Breast epithelium (tissue), 4 donors: ENCODE measurements around the gene COPS6. TPM values are rescaled to one million over a fixed set of nuclear protein-coding genes. Genes with fewer than 3 reads are reported as not detected.

Experiments used
- DNase-seq, 2 donors: peaks; one replicate each; pipeline ENCODE4 v3.0.0-alpha.2; 2019; ENCODE audit warnings: low spot score in 2 of 2
- H3K27ac ChIP-seq, 2 donors: fragments of 200-600 bp; sonication (generic) in 1 of 2; one replicate each; pipeline ENCODE4 v1.5.1; 2016 to 2019; ENCODE audit warnings: mild to moderate bottlenecking in 1 of 2
- H3K27me3 ChIP-seq, 2 donors: fragments of 200-600 bp; sonication (generic) in 1 of 2; one replicate each; pipeline versions ENCODE4 v1.5.1 to v1.6.0; 2017 to 2019; ENCODE audit warnings: control low read depth in 1 of 2, mild to moderate bottlenecking in 1 of 2
- H3K36me3 ChIP-seq: fragments of 200-600 bp; one replicate; pipeline ENCODE4 v1.5.1; 2019
- H3K4me1 ChIP-seq, 2 donors: fragments of 200-600 bp; sonication (generic); one replicate each; pipeline ENCODE4 v1.5.1; 2016 to 2019; ENCODE audit warnings: control low read depth in 1 of 2
- H3K4me3 ChIP-seq, 3 donors: fragments of 200-600 bp; sonication (generic); 1 replicate in 2 of 3; 2 replicates in 1 of 3; pipeline ENCODE4 v1.5.1; 2016 to 2019; ENCODE audit warnings: mild to moderate bottlenecking in 3 of 3, moderate library complexity in 2 of 3
- H3K9me3 ChIP-seq, 2 donors: fragments of 200-600 bp; sonication (generic) in 1 of 2; one replicate each; pipeline ENCODE4 v1.5.1; 2016 to 2019; ENCODE audit warnings: control low read depth in 1 of 2
- POLR2A ChIP-seq: fragments of 450-650 bp; IDR thresholded peaks from one replicate; pipeline ENCODE4 v1.6.1; 2016; ENCODE audit warnings: antibody characterized with exemption, mild to moderate bottlenecking, moderate library complexity
- POLR2AphosphoS5 ChIP-seq, 3 donors: sonication (generic); formaldehyde crosslinking; IDR thresholded peaks; one replicate each; pipeline ENCODE4 v1.6.1; 2017; ENCODE audit warnings: antibody characterized with exemption in 3 of 3
- intact Hi-C: fragments of 100-400 bp; cut with DNase I; formaldehyde crosslinking; loops from one replicate; pipeline ENCODE4 v1.15.1; 2023; ENCODE audit warnings: low total_unique reads
- total RNA-seq, 3 donors: library from RNA; depleted of rRNA; stranded (reverse); fragments of >200 nt; gene quantifications; one replicate each; pipeline ENCODE4 v1.1.0, GENCODE V29; 2016
- TF ChIP-seq, protein P1 (sequence below), 3 donors: fragments of 450-650 bp; IDR thresholded peaks; one replicate each; pipeline ENCODE4 v1.5.1; 2016 to 2017; ENCODE audit warnings: antibody characterized with exemption in 3 of 3, mild to moderate bottlenecking in 3 of 3, moderate library complexity in 3 of 3

Gene COPS6
- total RNA-seq, 3 donors from 2014 or later: 40.8 to 73.4 (median 49.6) TPM

DNA sequence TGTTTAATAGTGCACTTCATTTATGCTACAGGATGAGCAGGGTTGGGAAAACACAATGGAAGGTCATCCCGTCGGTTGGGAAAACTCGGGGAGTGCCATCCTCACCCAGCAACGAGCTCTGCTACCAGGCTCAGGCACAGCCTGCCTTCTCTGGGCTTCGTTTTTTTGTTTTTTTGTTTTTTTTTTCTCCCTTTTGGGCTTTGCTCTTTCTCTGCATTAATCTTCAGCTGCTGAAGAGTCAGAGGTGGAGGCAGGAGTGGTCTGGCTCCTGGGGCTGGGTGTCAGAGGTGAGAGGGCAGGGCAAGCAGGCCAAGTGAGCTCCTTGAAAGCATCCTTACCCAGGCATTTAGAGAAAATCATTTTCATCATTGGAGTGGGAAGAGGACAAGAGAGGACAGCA lies 18.8 kb upstream of the COPS6 start:
- peaks cover 25 to 31% of the 10 kb centered on the region in 2 donors for H3K9me3 ChIP-seq
- no peak overlapping the region for H3K4me3 ChIP-seq
- no peaks in the 10 kb centered on the region for H3K4me1 ChIP-seq
- intact Hi-C loops: no loop called here
- no peak for DNase-seq
- H3K36me3 ChIP-seq: peaks cover 29% of the 10 kb centered on the region
- no peak overlapping the region for H3K27ac ChIP-seq
- H3K27me3 ChIP-seq: no peaks in the 10 kb centered on the region
- TF ChIP-seq POLR2A (no peak), POLR2AphosphoS5 (IDR thresholded peaks at IDR 0.05) (no peak)
- TF ChIP-seq, protein P1, sequence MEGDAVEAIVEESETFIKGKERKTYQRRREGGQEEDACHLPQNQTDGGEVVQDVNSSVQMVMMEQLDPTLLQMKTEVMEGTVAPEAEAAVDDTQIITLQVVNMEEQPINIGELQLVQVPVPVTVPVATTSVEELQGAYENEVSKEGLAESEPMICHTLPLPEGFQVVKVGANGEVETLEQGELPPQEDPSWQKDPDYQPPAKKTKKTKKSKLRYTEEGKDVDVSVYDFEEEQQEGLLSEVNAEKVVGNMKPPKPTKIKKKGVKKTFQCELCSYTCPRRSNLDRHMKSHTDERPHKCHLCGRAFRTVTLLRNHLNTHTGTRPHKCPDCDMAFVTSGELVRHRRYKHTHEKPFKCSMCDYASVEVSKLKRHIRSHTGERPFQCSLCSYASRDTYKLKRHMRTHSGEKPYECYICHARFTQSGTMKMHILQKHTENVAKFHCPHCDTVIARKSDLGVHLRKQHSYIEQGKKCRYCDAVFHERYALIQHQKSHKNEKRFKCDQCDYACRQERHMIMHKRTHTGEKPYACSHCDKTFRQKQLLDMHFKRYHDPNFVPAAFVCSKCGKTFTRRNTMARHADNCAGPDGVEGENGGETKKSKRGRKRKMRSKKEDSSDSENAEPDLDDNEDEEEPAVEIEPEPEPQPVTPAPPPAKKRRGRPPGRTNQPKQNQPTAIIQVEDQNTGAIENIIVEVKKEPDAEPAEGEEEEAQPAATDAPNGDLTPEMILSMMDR (IDR thresholded peaks at IDR 0.05): no peak

DNA sequence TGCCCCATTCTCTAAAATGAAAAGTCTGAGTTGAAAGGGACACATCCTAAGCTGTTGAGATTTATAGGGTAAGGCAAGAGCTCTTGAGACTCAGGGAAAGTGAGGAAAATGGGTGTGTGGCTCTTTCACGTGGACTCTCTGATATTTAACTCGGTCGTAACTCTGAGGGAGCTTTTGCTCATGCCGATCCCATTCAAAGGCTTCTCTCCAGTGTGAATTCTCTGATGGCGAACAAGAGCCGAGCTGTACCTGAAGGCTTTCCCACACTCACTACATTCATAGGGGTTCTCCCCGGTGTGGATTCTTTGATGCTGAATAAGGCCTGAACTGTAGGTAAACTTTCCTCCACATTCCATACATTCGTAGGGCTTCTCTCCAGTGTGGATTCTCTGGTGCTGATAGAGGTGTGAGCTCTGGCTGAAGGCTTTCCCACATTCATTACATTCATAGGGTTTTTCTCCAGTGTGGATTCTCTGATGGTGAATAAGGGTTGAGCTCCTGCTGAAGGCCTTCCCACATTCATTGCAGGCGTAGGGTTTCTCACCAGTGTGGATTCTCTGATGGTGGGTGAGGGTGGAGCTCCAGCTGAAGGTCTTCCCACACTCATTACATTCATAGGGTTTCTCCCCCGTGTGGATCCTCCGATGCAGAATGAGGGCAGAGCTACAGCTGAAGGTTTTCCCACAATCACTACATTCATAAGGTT lies 17.6 kb upstream of the COPS6 start:
- Histone ChIP-seq H3K4me1 (no peaks in the 10 kb centered on the region), H3K27me3 (no peaks in the 10 kb centered on the region), H3K27ac (no peak overlapping the region), H3K4me3 (peak overlapping the region in 1 of 3 donors; percentile 10), H3K36me3 (peaks cover 29% of the 10 kb centered on the region), H3K9me3 (peaks cover 25 to 31% of the 10 kb centered on the region in 2 donors)
- DNase-seq: no peak
- intact Hi-C loops: no loop called here
- TF ChIP-seq POLR2AphosphoS5 (IDR thresholded peaks at IDR 0.05) (no peak), POLR2A (no peak)
- TF ChIP-seq, protein P1 (IDR thresholded peaks at IDR 0.05): no peak

DNA sequence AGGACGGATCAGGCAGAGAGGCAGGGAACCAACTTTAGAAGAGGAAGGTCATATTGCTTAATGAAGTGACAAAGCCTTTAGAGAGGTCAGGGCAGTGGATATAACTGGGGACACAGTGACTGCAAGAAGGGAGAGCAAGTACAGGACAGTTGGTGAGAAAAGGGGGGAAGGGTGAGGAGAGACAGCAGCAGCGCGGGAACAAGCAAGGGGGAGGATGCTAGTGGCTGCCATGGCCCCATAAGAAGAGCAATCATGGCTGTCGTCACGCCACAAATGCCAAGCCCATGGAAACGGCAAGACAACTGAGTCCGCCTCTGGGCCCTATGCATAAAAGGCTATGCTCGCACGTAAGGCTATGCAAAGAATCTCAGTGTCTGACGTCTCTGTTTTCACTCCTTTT lies 16.3 kb upstream of the COPS6 start:
- H3K27me3 ChIP-seq: no peaks in the 10 kb centered on the region
- peaks cover 29% of the 10 kb centered on the region for H3K36me3 ChIP-seq
- TF ChIP-seq POLR2AphosphoS5 (IDR thresholded peaks at IDR 0.05) (no peak), POLR2A (no peak)
- TF ChIP-seq, protein P1 (IDR thresholded peaks at IDR 0.05): no peak
- no peak overlapping the region for H3K4me3 ChIP-seq
- DNase-seq: no peak
- no peaks in the 10 kb centered on the region for H3K4me1 ChIP-seq
- H3K27ac ChIP-seq: no peak overlapping the region
- intact Hi-C loops: no loop called here
- peaks cover 25 to 31% of the 10 kb centered on the region in 2 donors for H3K9me3 ChIP-seq

DNA sequence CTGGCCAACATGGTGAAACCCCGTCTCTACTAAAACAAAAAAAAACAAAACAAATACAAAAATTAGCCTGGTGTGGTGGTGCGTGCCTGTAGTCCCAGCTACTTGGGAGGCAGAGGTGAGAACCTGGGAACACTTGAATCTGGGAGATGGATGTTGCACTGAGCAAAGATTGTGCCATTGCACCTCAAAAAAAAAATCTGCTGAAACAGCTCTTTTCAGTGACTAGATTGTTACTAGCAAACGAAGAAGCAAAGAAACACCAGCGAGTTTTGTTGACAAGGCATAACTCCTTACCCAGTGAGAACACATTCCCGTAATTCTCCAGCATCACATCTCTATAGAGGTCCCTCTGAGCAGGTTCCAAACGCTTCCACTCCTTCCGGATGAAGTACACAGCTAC lies 13.9 kb upstream of the COPS6 start:
- H3K27ac ChIP-seq: no peak overlapping the region
- H3K4me1 ChIP-seq: no peaks in the 10 kb centered on the region
- TF ChIP-seq POLR2AphosphoS5 (IDR thresholded peaks at IDR 0.05): no peak
- intact Hi-C loops: no loop called here
- no peak for DNase-seq
- no peak overlapping the region for H3K4me3 ChIP-seq
- H3K9me3 ChIP-seq: peaks cover 25 to 30% of the 10 kb centered on the region in 2 donors
- no peaks in the 10 kb centered on the region for H3K27me3 ChIP-seq
- H3K36me3 ChIP-seq: peaks cover 29% of the 10 kb centered on the region

DNA sequence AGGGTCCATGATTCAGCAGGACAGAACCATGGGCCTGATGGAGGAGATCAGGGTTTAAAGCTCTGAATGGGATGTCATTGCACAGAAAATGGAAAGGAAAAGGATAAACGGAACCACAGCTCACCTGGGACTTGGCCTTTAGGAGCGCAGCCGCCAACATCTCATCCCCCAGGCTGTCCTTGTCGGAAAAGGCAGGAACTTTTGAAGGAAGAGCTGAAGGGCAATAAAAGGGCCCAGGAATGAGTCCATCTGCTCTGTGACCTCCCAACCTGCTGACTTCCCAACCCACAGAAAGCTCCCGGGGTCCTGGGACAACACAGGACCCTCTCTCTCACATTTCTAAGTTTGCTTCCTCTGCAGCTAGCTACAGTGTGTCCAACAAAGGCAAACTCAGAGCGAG lies 13.4 kb upstream of the COPS6 start:
- Histone ChIP-seq H3K4me1 (peaks cover 0 to 5% of the 10 kb centered on the region in 2 donors), H3K36me3 (peaks cover 27% of the 10 kb centered on the region), H3K27ac (no peak overlapping the region), H3K27me3 (no peaks in the 10 kb centered on the region), H3K4me3 (no peak overlapping the region), H3K9me3 (peaks cover 22 to 24% of the 10 kb centered on the region in 2 donors)
- intact Hi-C loops: no loop called here
- no peak for DNase-seq
- no peak for TF ChIP-seq POLR2AphosphoS5 (IDR thresholded peaks at IDR 0.05)
- TF ChIP-seq, protein P1 (IDR thresholded peaks at IDR 0.05): no peak
